GM04504 (cell line): ENCODE measurements around the gene BTBD10.
A peak's percentile ranks its signal among the peaks of the same experiment; 100 is the strongest.
"Not testable (repeated sequence)": the region's sequence is repeated elsewhere in the genome, so short reads cannot be mapped to it uniquely, and the experiment has no call there.

ENCODE experiments used
- DNase-seq: peaks from one replicate; pipeline ENCODE4 v3.0.0-alpha.2; 2012; ENCODE audit warnings: low read depth

Gene BTBD10

DNA sequence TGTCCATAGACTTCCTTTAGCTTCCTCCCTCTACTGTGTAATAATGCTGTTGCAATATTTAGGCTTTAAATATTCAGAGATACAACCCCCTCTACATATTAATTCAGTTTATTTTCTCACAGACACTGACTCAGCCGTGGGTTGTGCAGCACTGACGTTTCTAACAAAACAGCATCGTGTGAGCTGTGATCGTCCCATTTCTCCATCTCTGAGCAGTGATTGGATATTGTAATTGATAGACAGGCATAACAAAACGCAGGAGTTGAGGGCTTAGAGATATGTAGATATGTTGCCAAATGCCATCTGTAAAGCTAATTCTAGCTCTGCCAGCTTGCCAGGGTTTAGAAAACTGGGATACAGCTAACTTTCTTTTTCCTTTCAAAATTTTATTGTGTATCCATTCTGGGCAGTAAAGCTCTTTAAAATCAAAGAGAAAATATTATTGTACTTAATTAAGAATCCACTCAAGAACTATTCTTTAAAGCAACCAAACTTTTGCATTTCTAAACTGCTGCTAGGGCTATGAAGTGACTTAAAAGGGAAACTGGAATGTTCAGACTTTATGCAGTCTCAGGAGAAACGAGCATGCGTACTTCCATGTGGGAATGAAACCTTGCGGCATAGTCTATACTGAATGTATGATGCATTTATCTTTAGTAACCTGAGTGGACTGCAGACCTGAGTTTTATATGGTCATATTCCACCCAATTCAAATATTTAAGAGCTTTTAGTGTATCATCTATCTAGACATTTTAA is 22.7 kb downstream of the BTBD10 start:
- DNase-seq, result peak; percentile 78

DNA sequence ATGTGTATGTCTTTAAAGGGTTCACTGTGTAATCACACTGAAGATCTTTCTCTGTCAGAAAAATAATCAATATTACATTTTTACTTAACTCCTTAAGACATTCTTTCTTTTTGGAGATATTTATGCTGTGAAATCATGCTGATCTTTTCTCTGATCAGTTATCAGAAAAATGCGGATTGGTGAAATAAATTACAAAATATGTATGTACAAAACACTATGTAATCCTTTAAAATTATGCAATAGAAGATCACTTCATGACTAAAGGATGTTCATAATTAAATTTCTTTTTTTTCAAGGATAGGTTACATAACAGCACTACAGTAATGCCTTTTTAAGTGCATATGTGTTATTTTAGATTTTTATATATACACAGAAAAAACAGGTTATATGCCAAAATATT is 24.7 kb downstream of the BTBD10 start:
- no peak for DNase-seq

- DNase-seq, result not testable (repeated sequence)
These were observed 26.2 kb downstream of the BTBD10 start for GRCh38 chr11:13436836-13437235.

- DNase-seq, result no peak
These were observed 28.5 kb downstream of the BTBD10 start for GRCh38 chr11:13434247-13435205.

DNA sequence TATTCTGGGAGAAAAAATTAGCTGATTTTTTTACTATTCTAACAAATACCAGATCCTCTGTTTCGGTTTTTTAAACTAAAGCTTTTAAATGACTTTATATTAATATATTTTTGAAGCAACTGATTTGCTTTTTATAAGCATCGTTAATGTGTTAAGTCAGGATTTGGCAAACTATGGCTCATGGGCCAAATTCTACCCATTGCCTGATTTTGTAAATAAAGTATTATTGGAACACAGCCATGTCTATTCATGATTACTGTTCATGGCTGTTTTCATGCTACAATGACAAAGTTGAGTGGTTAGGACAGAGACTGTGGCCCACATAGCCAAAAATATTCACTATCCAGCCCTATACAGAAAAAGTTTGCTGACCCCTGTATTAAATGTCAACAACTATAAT is 29.6 kb downstream of the BTBD10 start:
- DNase-seq, result no peak

DNA sequence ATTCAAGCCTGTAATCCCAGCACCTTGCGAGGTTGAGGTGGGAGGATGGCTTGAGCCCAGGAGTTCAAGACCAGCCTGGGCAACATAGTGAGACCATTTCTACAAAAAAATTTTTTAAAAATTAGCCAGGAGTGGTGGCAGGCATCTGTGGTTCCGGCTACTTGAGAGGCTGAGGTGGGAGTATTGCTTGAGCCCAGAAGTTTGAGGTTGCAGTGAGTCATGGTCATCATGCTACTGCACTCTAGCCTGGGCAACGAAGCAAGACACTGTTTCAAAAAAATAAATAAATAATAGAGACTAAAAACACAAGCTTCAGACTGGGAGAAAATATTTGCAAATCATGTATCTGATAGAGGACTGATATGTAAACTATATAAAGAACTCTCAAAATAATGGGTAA is 33.2 kb downstream of the BTBD10 start:
- no peak for DNase-seq

GRCh38 chr11:13429288-13429687 is 33.7 kb downstream of the BTBD10 start:
- no peak for DNase-seq

DNA sequence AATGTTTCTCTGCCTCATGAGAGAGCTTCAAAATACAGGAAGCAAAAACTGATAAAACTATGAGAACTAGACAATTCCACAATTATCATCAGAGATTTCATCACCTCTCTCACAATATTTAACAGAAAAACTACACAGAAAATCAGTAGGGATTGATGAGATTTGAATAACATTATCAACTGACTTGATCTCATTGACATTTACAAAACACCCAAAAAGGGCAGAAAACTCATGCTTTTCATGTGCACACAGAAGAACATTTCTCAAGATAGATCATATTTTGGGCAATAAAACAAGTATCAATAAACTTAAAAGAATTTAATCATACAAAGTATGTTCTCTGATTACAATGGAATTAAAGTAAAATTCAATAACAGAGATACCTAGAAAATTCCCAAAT is 35.6 kb downstream of the BTBD10 start:
- no peak for DNase-seq

DNA sequence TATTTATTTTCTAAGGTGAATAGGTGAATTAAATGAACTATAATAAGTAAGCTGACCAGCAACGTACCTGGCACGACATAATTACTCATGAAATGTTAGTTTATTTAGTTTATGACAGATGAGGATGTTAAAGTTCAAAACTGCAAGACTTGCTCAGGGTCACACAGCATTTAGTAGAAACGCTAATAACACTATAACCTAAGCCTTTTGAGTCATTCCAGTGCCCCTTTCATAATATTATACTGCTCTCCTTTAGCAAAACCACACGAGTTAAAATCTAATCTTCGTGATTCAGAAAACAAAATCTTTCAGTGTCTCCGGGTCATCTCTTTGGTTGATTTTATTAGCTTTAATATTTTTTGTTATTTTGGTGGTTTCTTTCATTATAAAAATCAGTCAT is 39.6 kb downstream of the BTBD10 start:
- no peak for DNase-seq

- DNase-seq, result no peak
These were observed 41.5 kb downstream of the BTBD10 start for GRCh38 chr11:13421561-13421960.

- no peak for DNase-seq
These were observed 47.8 kb downstream of the BTBD10 start for GRCh38 chr11:13415201-13415600.

- DNase-seq, result no peak
These were observed 57.8 kb downstream of the BTBD10 start for GRCh38 chr11:13405220-13405619.

- not testable (repeated sequence) for DNase-seq
These were observed 64.7 kb downstream of the BTBD10 start for GRCh38 chr11:13398335-13398734.

- no peak for DNase-seq
These were observed 71.8 kb downstream of the BTBD10 start for GRCh38 chr11:13391217-13391616.

DNA sequence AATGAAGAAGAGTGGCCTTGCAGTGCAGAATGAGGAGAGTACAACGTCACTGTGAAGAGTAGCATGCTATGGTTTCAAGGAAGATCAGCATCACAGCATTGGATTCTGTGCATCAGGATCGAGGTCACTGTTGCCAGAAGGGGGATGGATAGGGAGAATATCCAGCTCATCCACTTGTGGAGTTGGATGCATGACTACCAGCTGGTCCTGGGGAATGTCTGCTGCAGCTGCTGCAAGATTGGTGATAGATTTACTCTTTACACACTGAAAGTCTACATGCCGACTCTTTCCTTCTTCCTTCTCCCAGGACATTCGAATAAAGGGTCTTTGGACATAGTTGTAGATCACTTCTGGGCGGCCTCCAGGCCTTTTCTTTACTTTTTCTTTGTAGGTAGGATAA is 74.3 kb downstream of the BTBD10 start:
- no peak for DNase-seq

- no peak for DNase-seq
These were observed 76.5 kb downstream of the BTBD10 start for GRCh38 chr11:13386567-13386966.

DNA sequence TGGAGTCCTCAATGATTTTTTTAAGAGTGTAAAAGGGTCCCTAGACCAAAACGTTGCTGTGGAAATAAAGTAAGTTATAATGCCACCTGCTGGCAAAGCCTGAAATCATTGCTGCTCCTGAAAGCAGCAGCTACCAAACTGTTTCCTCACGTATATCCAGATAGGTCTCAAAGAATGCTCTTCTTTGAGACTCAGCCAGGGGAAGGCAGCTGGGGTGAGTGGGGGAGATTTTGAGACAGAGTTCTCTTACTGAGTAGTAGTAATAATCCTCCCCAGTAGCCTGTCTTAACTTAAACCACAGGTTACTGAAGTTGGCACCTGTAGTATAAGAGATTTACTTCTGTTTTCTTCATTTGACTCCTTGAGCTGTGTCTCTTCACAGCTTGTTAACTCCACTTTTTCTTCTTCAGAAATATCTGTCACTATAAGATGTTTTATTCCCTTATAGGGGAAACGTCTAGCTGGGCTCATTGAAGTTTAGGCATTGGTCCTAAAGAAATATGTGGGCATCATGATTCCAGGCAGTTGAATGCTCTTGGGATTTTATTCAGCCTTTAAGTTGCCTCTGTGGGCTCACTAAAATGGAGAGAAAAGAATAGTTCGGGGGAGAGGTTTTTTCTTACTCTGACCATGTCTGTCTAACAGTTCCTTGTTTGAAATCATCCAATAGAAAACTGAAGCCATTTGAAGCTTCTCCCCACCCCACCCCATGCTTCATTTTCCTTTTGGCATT is 77.9 kb downstream of the BTBD10 start:
- peak; percentile 7 for DNase-seq

DNA sequence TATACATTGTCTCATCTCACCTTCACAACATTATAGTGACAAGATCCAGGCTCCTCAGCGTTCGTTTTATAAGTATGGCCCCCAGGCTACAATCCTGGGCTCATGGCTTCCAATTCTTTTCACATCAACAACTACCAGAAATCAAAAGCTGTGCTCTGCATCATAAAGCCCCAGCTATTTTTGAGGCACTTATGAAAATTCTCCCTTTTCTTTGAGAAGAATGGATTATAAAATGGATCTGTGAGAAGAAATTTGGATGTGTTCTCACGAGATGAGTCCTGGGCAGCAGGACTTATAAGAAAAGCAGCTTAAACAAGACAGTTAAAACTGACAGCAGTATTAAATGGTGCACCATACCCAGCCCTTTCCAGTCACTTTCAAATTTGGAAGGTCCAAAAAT is 80.3 kb downstream of the BTBD10 start:
- DNase-seq, result no peak

DNA sequence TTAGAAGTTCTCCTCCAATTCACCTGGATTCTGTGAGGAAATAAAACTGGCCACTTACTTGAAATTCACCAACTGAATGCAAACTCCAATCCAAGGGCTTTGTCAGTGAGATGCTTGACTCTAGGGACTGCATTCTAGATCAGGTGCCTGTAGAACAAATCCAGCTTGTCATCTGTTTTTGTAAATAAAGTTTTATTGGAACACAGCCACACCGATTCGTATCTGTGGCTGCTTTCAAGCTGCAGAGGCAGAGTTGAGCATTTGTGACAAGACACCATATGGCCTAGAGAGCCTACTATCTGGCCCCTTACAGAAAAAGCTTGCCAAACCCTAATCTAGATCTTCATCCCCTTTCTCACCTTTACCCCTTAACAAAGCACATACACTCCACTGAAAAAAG is 82.3 kb downstream of the BTBD10 start:
- DNase-seq, result no peak

- DNase-seq, result no peak
These were observed 84.7 kb downstream of the BTBD10 start for GRCh38 chr11:13378316-13378715.

GRCh38 chr11:13376838-13377237 is 86.2 kb downstream of the BTBD10 start:
- DNase-seq, result no peak

GRCh38 chr11:13376402-13376801 is 86.6 kb downstream of the BTBD10 start:
- DNase-seq, result no peak

DNA sequence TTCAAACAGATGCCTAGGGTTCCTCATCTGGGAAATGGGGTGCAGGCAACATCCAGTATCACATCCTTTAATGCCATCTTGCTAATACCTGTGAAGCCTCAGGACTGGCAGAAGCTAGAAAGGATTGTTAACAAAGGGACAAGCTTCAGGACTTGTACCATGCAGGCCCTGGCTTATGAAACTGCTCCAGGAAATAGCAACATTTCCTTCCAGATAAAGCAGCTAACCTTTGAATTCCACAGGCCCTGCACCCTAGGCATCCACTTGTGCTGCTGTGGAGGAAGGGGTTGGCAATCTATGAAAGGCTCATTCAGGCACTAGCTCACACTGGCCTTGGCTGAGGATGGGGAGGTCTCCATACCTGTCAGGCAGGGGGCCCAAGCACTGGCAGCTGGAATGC is 87.2 kb downstream of the BTBD10 start:
- no peak for DNase-seq
